CD4-positive, alpha-beta T cell (primary cell): ENCODE measurements around the gene DCUN1D4. TPM values are rescaled to one million over a fixed set of nuclear protein-coding genes. Genes with fewer than 3 reads are reported as not detected.

Experiments
- ATAC-seq: fragments of 200-7000 bp; cut with Tn5 transposase; one replicate; pipeline ENCODE4 v1.10.0; 2022; ENCODE audit warnings: mild to moderate bottlenecking; ENCODE audit not compliant: poor library complexity
- CTCF ChIA-PET: fragments of 350-600 bp; sonication (Branson Sonifier 250); formaldehyde crosslinking; loops from one replicate; lab custom pipeline; 2021; ENCODE audit warnings: antibody characterized with exemption, inconsistent platforms; lab: Charles Lee
- POLR2A ChIA-PET: fragments of 350-600 bp; sonication (Branson Sonifier 250); formaldehyde crosslinking; loops from one replicate; lab custom pipeline; 2021; ENCODE audit warnings: antibody characterized with exemption, inconsistent platforms; lab: Charles Lee
- DNase-seq, 14 experiments: peaks; one replicate each; pipeline ENCODE4 v3.0.0-alpha.2; 2013 to 2020; ENCODE audit warnings: mixed read lengths in 2 of 14
- H3K27ac ChIP-seq, 2 donors: one replicate each; pipeline versions ENCODE4 v1.5.1 to v1.7.0; 2013; ENCODE audit warnings: low read length in 2 of 2, low read depth in 1 of 2, mild to moderate bottlenecking in 1 of 2
- H3K27me3 ChIP-seq, 2 experiments: 1 replicate in 1 of 2; 2 replicates in 1 of 2; pipeline versions ENCODE4 v1.6.1 to v1.7.0; 2013; ENCODE audit warnings: low read length in 2 of 2, control low read depth in 1 of 2, mild to moderate bottlenecking in 1 of 2, moderate library complexity in 1 of 2; ENCODE audit not compliant: insufficient read depth in 2 of 2, control insufficient read depth in 1 of 2
- H3K36me3 ChIP-seq: one replicate; pipeline ENCODE4 v1.6.1; 2013; ENCODE audit warnings: low read length, control low read depth; ENCODE audit not compliant: insufficient read depth
- H3K4me1 ChIP-seq: one replicate; pipeline ENCODE4 v1.6.1; 2013; ENCODE audit warnings: low read length, control low read depth; ENCODE audit not compliant: insufficient read depth
- H3K4me3 ChIP-seq: one replicate; pipeline ENCODE4 v1.5.1; 2013; ENCODE audit warnings: mild to moderate bottlenecking, low read length, moderate library complexity
- H3K9me3 ChIP-seq, 2 experiments: 1 replicate in 1 of 2; 2 replicates in 1 of 2; pipeline versions ENCODE4 v1.6.1 to v1.7.0; 2013; ENCODE audit warnings: low read length in 2 of 2, mild to moderate bottlenecking in 2 of 2, control low read depth in 1 of 2, moderate library complexity in 1 of 2; ENCODE audit not compliant: control insufficient read depth in 1 of 2, insufficient read depth in 1 of 2
- H3K27ac Mint-ChIP-seq: one replicate; pipeline ENCODE4 v1.8.0; 2020; ENCODE audit warnings: mixed read lengths
- H3K27me3 Mint-ChIP-seq: one replicate; pipeline ENCODE4 v1.8.0; 2021; ENCODE audit warnings: mixed read lengths
- H3K36me3 Mint-ChIP-seq: one replicate; pipeline ENCODE4 v1.8.0; 2021; ENCODE audit warnings: low read depth, mixed read lengths
- H3K4me1 Mint-ChIP-seq: one replicate; pipeline ENCODE4 v1.8.0; 2021; ENCODE audit warnings: low read depth, mixed read lengths
- H3K4me3 Mint-ChIP-seq: one replicate; pipeline ENCODE4 v1.8.0; 2020; ENCODE audit warnings: mild to moderate bottlenecking, mixed read lengths
- H3K9me3 Mint-ChIP-seq: one replicate; pipeline ENCODE4 v1.8.0; 2020; ENCODE audit warnings: mixed read lengths
- intact Hi-C, 2 experiments: fragments of 100-400 bp; cut with DNase I in 1 of 2; cut with micrococcal nuclease in 1 of 2; formaldehyde crosslinking; loops; one replicate each; pipeline versions ENCODE4 v1.15.1 to v1.9.0; 2023 to 2025; cut with DNase I, micrococcal nuclease
- total RNA-seq, 174 experiments: library from RNA in 2 of 174; stranded (reverse) in 2 of 174; gene quantifications; one replicate each; pipeline ENCODE4 v1.2.3 and lab custom pipeline; 2021 to 2026
- TF ChIP-seq, protein P1 (sequence below): fragments of 200-600 bp; IDR thresholded peaks from one replicate; pipeline ENCODE4 v1.8.0; 2022; ENCODE audit warnings: antibody characterized with exemption, mild to moderate bottlenecking

DCUN1D4 gene
- total RNA-seq, 2 experiments from 2014 or later = 36.2 to 39.9 TPM

DNA sequence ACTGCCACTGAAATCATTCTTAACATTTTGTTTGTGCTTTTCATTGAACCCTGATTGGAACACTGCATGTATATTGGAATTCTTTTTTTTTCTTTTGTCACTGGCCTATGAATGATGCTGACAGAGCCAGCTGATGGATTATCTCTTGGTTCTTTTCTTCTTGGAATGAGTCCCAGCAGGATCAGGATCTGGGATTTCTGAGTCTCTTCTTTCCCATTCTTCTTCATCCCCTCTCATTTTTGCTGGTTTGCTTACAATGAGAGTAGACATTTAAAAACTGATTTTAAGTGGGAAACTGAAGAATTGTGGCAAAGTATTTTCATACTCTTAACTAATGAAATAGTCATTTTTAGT is 9.0 kb downstream of the DCUN1D4 start:
- no peaks in the 10 kb centered on the region for H3K36me3 ChIP-seq
- Mint-ChIP-seq H3K4me3 (no peak overlapping the region), H3K36me3 (peaks cover 5% of the 10 kb centered on the region), H3K27me3 (no peaks in the 10 kb centered on the region), H3K9me3 (no peaks in the 10 kb centered on the region), H3K4me1 (peaks cover 68% of the 10 kb centered on the region), H3K27ac (no peak overlapping the region)
- H3K27ac ChIP-seq = no peak overlapping the region
- H3K4me1 ChIP-seq = no peaks in the 10 kb centered on the region
- DNase-seq (no peak), ATAC-seq (no peak)
- H3K27me3 ChIP-seq = no peaks in the 10 kb centered on the region
- TF ChIP-seq, protein P1, sequence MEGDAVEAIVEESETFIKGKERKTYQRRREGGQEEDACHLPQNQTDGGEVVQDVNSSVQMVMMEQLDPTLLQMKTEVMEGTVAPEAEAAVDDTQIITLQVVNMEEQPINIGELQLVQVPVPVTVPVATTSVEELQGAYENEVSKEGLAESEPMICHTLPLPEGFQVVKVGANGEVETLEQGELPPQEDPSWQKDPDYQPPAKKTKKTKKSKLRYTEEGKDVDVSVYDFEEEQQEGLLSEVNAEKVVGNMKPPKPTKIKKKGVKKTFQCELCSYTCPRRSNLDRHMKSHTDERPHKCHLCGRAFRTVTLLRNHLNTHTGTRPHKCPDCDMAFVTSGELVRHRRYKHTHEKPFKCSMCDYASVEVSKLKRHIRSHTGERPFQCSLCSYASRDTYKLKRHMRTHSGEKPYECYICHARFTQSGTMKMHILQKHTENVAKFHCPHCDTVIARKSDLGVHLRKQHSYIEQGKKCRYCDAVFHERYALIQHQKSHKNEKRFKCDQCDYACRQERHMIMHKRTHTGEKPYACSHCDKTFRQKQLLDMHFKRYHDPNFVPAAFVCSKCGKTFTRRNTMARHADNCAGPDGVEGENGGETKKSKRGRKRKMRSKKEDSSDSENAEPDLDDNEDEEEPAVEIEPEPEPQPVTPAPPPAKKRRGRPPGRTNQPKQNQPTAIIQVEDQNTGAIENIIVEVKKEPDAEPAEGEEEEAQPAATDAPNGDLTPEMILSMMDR = no peak
- ChIA-PET CTCF (no interaction called here), POLR2A (interaction anchor here (1.3 kb wide), 1 partner anchor 860 kb away, joined by 3 read pairs; no protein-coding TSS in a partner anchor)
- H3K9me3 ChIP-seq = no peaks in the 10 kb centered on the region
- no peak overlapping the region for H3K4me3 ChIP-seq
- intact Hi-C loops = no loop called here

DNA sequence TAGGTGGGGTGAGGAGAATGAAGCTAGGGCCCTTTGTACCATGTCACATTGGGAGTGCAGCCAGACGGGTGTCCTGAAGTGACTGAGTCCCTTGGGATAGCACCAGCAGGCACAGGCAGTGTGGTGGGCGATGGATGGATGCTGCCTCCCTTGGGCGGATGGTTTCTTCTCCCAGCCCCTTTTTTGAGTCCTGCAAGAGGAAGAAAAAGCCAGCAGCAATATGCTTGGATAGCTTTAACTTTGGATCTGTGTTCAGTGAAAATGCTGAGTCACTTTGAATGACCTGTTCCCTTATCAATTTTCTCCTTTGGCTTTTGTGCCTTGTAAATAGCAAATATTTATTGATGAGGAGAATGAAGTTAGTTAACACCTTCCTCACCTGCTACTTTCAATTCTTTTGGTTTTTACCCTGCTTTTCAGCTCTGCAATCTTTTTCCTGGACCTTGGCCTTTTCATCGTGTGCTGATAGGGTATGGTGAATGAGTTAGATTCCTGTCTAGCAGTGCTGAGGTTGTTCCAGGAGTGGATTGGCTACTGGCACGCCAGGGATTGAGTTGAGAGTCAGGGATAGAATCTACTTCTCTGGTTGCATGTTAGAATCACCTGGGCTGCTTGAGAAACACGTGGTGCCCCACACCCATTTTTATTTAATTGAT is 10.2 kb downstream of the DCUN1D4 start:
- TF ChIP-seq, protein P1 = no peak
- no peak overlapping the region for H3K4me3 Mint-ChIP-seq
- no peaks in the 10 kb centered on the region for H3K4me1 ChIP-seq
- DNase-seq (no peak), ATAC-seq (no peak)
- H3K27me3 Mint-ChIP-seq = no peaks in the 10 kb centered on the region
- no peaks in the 10 kb centered on the region for H3K9me3 ChIP-seq
- no peak overlapping the region for H3K27ac Mint-ChIP-seq
- H3K9me3 Mint-ChIP-seq = no peaks in the 10 kb centered on the region
- no peaks in the 10 kb centered on the region for H3K36me3 ChIP-seq
- ChIA-PET CTCF (interaction anchor here (1.3 kb wide), 1 partner anchor 9 kb away, joined by 3 read pairs; no protein-coding TSS in a partner anchor), POLR2A (no interaction called here)
- intact Hi-C loops = no loop called here
- H3K4me1 Mint-ChIP-seq = peaks cover 67% of the 10 kb centered on the region
- H3K4me3 ChIP-seq = no peak overlapping the region
- H3K27ac ChIP-seq = no peak overlapping the region
- H3K36me3 Mint-ChIP-seq = peaks cover 2% of the 10 kb centered on the region
- no peaks in the 10 kb centered on the region for H3K27me3 ChIP-seq

DNA sequence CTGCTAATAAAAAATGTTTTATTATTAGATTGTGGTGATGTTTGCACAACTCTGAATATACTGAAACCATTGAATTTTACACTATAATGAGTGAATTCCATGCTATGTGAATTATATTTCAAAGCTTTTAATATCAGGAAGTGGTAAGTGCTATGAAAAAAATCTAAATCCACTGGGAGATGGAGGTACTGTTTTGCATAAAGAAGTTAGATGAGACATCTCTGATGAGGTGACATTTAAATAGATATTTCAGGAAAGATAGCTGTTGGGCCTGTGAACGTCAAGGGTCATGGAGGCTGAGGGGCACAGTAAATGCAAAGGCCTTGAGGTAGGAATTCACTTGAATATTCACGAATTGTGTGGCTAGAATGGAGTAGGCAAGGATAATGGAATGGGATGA is 12.3 kb downstream of the DCUN1D4 start:
- ATAC-seq (no peak), DNase-seq (no peak)
- no peak overlapping the region for H3K4me3 ChIP-seq
- TF ChIP-seq, protein P1 = no peak
- H3K4me1 ChIP-seq = no peaks in the 10 kb centered on the region
- H3K27ac Mint-ChIP-seq = no peak overlapping the region
- H3K27me3 Mint-ChIP-seq = no peaks in the 10 kb centered on the region
- H3K9me3 Mint-ChIP-seq = no peaks in the 10 kb centered on the region
- H3K9me3 ChIP-seq = no peaks in the 10 kb centered on the region
- no peak overlapping the region for H3K27ac ChIP-seq
- H3K4me3 Mint-ChIP-seq = no peak overlapping the region
- H3K36me3 ChIP-seq = no peaks in the 10 kb centered on the region
- ChIA-PET POLR2A (no interaction called here), CTCF (no interaction called here)
- intact Hi-C loops = no loop called here
- H3K27me3 ChIP-seq = no peaks in the 10 kb centered on the region
- peaks cover 2% of the 10 kb centered on the region for H3K36me3 Mint-ChIP-seq
- peaks cover 62% of the 10 kb centered on the region for H3K4me1 Mint-ChIP-seq
